Measurements from ENCODE around the gene PSME1.
A peak's percentile ranks its signal among the peaks of the same experiment; 100 is the strongest.

PSME1 gene

DNA sequence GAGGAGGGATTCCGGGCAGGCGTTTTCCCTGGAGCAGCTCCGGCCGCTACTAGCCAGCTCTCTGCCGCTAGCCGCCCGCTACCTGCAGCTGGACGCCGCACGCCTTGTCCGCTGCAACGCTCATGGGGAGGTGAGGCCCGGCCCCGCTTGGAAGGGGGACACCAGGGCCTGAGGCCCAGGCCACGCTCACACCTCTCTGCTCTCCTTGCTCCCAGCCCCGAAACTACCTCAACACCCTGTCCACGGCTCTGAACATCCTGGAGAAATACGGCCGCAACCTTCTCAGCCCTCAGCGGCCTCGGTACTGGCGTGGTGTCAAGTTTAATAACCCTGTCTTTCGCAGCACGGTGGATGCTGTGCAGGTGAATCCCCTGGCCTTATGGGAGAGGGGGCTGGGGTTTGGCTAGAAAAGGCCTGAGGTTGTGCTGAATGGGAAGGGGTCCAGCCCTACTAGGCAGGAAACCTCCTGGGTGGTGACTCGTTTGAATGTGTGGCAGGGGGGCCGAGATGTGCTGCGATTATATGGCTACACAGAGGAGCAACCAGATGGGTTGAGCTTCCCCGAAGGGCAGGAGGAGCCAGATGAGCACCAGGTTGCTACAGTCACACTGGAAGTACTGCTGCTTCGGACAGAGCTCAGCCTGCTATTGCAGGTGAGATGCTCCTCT, 11.9 kb downstream of the PSME1 start:
- no peak for DNase-seq

DNA sequence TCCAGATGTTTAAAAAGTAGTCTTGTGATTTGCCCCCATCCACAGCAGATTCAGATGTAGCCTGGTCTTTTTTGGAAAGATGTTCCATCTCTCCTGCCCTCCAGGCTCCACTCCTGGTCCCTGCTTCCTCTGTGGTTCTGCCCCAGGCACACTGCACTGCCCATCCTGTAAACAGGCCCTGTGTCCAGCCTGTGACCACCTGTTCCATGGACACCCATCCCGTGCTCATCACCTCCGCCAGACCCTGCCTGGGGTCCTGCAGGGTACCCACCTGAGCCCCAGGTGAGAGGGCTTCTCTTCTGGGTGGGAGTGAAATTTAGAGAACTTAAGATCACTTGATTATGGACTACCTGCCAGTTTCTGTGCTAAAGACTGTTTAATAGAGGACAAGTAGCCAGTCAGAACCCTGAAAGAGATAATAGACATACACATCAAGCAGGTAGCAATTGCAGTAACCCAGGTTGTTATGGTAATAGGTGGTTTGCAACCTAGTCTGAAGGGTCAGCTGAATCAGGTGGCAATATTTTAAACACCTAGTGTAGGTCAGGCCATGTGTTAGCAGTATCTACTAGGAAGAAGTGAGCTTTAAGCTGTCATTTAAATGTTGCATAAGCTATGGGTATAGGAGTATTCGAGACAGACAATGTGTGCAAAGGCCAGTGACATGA, 13.4 kb downstream of the PSME1 start:
- DNase-seq, result no peak

- no peak for DNase-seq
Measured at GRCh38 chr14:24150061-24150460, 14.1 kb downstream of the PSME1 start.

DNA sequence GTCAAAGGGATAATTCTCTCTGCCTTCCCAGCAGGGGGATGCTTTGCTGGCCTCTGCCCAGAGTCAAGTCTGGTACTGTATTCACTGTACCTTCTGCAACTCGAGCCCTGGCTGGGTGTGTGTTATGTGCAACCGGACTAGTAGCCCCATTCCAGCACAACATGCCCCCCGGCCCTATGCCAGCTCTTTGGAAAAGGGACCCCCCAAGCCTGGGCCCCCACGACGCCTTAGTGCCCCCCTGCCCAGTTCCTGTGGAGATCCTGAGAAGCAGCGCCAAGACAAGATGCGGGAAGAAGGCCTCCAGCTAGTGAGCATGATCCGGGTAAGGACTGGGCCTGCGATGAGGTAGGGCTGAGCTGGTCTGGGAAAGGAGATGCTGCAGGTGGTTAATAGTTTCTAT, 14.6 kb downstream of the PSME1 start:
- no peak for DNase-seq

DNA sequence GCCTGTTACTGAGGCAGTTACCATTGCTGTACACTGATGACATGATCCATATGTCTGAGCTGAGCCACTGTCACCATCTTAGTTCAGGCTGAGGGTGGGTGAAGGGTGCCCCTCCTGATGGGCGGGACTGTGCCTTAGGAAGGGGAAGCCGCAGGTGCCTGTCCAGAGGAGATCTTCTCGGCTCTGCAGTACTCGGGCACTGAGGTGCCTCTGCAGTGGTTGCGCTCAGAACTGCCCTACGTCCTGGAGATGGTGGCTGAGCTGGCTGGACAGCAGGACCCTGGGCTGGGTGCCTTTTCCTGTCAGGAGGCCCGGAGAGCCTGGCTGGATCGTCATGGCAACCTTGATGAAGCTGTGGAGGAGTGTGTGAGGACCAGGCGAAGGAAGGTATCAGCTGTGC, 15.0 kb downstream of the PSME1 start:
- DNase-seq, result no peak

DNA sequence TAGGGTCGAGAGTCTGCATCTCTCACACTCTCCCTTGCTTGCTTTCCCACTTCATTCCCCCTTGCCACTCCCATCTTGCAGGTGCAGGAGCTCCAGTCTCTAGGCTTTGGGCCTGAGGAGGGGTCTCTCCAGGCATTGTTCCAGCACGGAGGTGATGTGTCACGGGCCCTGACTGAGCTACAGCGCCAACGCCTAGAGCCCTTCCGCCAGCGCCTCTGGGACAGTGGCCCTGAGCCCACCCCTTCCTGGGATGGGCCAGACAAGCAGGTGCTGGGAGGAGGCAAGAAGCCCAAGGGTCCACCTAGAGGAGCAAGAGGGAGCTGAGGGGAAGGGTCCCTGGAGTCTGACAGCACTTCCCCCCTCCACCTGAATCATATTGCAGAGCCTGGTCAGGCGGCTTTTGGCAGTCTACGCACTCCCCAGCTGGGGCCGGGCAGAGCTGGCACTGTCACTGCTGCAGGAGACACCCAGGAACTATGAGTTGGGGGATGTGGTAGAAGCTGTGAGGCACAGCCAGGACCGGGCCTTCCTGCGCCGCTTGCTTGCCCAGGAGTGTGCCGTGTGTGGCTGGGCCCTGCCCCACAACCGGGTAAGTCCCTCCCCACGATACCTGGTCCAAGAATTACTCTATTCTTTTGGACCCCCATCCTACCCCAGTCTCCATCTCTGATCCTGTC, 15.5 kb downstream of the PSME1 start:
- no peak for DNase-seq

- DNase-seq, result peak; percentile 48 to 79
Measured at GRCh38 chr14:24155100-24155499, 19.1 kb downstream of the PSME1 start.

GRCh38 chr14:24156840-24157239, 20.8 kb downstream of the PSME1 start:
- DNase-seq, result no peak

DNA sequence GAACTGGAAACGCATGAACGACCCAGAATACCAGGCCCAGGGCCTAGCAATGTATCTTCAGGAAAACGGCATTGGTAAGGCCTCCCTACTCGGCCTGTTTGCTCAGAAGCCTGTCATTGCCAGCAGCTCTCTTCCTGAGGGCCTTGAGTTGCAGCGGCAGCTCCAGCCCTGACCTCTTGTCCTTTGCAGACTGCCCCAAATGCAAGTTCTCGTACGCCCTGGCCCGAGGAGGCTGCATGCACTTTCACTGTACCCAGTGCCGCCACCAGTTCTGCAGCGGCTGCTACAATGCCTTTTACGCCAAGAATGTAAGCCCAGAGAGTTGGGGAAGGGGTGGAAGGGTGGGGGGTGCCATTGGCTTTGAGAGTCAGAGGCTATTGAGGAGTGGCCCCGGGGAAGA, 21.3 kb downstream of the PSME1 start:
- DNase-seq, result no peak

GRCh38 chr14:24159777-24160498, 23.9 kb downstream of the PSME1 start:
- no peak for DNase-seq

GRCh38 chr14:24160499-24160849, 24.5 kb downstream of the PSME1 start:
- DNase-seq, result no peak

GRCh38 chr14:24160850-24161804, 25.1 kb downstream of the PSME1 start, which contains the start of gene IRF9:
Gene IRF9, plus strand, starts transcription at chr14:24161265. Its CDS starts 880 bp downstream, at chr14:24162145.
- peak; percentile 96 to 99 for DNase-seq

DNA sequence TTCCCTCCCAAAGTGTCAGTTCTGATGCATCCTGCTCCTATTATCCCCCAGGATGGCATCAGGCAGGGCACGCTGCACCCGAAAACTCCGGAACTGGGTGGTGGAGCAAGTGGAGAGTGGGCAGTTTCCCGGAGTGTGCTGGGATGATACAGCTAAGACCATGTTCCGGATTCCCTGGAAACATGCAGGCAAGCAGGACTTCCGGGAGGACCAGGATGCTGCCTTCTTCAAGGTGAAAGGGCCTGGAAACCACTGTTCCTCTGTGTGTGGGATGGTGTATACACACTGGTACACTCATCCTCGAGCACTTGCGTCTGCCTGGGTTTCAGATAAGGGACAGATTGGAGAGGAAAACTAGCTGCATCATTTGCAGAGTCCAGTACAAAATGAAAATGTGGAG, 26.1 kb downstream of the PSME1 start:
- no peak for DNase-seq

DNA sequence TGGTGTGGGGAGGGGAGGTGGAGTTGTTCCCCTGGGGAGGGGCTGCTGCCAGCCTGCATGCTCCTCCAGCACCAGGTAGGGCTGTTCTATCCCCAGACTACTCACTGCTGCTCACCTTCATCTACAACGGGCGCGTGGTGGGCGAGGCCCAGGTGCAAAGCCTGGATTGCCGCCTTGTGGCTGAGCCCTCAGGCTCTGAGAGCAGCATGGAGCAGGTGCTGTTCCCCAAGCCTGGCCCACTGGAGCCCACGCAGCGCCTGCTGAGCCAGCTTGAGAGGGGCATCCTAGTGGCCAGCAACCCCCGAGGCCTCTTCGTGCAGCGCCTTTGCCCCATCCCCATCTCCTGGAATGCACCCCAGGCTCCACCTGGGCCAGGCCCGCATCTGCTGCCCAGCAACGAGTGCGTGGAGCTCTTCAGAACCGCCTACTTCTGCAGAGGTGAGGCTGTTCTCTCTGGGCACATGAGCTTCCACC, 28.6 kb downstream of the PSME1 start:
- DNase-seq, result no peak

GRCh38 chr14:24165785-24166184, 29.8 kb downstream of the PSME1 start:
- no peak for DNase-seq

DNA sequence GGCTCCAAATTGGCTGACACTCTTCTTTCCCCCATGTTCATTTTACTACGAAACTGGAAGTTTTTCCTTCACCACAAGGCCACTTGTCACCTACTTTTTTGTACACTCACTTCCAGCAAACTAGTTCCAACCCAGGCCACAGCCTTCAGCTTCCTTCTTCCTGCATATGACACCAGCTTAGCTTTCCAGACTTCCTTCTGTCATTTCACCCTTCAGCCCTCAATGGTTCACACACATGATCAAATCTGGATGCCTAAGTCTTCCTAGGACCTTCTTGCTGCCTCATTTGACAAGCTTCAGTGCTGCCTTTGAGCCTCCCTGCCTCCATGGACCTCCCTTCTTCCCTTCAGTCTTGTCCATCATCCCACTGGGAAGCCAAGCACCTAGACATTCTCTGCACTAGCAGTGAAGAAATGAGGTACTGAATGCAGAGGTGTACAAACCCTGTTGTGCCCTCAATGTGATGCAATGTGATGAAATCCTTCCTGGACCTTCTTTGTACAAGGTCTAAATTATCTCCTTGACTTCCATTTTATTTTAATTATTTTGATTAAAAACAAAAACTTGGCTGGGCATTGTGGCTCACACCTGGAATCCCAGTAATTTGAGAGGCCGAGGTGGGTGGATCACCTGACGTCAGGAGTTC, 31.6 kb downstream of the PSME1 start:
- DNase-seq, result no peak

DNA sequence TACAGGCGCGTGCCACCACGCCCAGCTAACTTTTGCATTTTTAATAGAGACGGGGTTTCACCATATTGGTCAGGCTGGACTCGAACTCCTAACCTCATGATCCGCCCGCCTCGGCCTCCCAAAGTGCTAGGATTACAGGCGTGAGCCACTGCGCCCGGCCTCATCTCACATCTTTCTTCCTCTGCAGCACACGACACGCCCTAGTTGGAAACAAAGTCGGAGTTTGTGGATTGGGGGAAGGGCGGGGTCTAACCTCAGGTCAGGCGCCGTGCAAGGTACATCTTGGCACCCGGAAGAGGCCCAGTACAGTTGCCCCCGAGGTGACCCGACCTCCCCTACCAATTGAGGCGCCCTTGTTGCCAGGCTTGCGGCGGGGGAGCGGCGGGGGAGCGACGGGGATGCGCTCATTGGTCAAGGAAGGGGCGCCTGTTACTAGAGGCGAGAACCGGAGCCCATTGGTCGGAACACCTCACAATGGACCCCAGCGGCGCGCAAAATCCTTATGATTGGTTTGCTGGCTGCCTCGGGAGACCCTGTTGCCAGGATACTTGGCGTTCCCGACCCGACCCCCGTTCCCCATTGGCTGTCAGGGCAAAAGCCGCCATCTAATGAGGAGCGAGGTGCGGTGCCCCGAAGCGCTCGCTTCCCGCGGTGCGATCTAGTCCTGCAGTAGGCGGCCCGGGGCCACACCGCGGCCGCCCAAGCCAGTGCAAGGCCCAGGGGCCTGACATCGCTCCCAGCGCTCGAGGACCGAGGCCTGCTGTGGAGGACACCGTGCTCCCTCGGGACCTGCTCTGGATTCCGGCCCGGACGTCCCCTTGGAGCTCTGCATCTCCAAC, 35.6 kb downstream of the PSME1 start, which contains the start of gene REC8:
Gene REC8 (plus strand): TSS at position 659 of the 839 bp plus-strand sequence. CDS start 473 bp downstream, outside the sequence.
- DNase-seq, result peak; percentile 100

- DNase-seq, result peak; percentile 70 to 85
Measured at GRCh38 chr14:24172261-24172860, 36.4 kb downstream of the PSME1 start.

DNA sequence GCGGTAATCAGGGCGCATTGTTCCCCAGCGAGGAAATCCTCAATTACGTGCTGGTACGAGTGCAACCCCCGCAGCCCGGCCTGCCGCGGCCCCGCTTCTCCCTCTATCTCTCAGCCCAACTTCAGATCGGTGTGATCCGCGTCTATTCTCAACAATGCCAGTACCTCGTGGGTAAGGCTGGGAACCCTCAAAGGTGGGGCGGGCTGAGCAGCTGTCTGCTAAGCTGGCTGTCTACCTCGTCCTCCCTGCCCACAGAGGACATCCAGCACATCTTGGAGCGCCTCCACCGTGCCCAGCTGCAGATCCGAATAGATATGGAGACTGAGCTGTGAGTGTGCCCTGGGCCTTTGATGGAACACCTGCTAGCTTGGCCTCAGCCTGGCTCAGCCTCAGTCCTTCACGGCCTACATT, 36.9 kb downstream of the PSME1 start:
- DNase-seq, result peak in 1 of 2 experiments; percentile 41

GRCh38 chr14:24176599-24176998, 40.6 kb downstream of the PSME1 start:
- DNase-seq, result no peak

All from NCI-H524 (cell line).